Measurements from ENCODE around the gene SLIT3.

SLIT3 gene

GRCh38 chr5:169084775-169085174, 216.2 kb downstream of the SLIT3 start:
- no peak overlapping the region for H3K27ac ChIP-seq (ENCODE audit: low read depth, low read length)

DNA sequence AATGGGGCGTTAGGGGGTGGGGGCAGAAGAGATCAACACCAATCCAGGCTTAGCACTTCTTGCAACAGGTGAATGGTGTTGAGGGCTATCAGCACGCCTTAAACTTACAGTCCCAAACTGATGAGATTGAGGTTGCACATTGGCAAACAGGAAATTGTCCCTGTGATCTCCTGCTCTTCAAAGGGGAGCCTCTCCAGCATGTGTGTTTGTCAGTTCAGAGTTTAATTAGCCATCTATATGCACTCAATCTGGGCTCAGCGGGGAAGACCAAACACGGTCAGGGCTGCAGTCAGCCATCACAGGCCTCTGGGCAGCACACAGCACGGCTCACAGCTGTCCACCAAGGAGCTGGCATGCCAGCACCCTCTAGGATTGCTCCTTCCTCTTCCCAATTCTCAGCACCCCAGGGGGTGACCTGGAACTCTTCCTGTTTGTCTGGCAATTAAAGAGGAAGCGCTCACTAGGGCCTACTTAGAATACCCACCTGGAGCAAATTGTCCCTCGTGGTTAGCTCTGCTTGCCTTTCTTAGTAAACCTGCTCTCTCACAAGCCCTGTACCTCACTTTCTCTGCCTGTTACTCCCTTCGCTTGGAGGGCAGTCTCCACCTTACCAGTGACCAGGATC, 217.4 kb downstream of the SLIT3 start:
- no peaks in the 10 kb centered on the region for H3K9me2 ChIP-seq (replicated peaks; ENCODE audit: insufficient read depth, low read length)
- H3K36me3 ChIP-seq (ENCODE audit: low read length), result no peaks in the 10 kb centered on the region
- no peaks in the 10 kb centered on the region for H3K27me3 ChIP-seq (ENCODE audit: low read length)
- no peak overlapping the region for H3K4me2 ChIP-seq (ENCODE audit: low read depth, low read length, poor library complexity, severe bottlenecking)
- no peaks in the 10 kb centered on the region for H3K79me2 ChIP-seq (ENCODE audit: insufficient read depth, low read length)
- no peak overlapping the region for H3K4me3 ChIP-seq (ENCODE audit: insufficient read depth, low read length, poor library complexity, severe bottlenecking)
- no peak overlapping the region for H2AFZ ChIP-seq (ENCODE audit: low read depth, low read length, severe bottlenecking)
- no peaks in the 10 kb centered on the region for H3K9me3 ChIP-seq (ENCODE audit: insufficient read depth, low read length)
- TF ChIP-seq EZH2phosphoT487 (conservative IDR thresholded peaks at IDR 0.05; ENCODE audit: low read length), result no peak
- TF ChIP-seq CTCF (IDR thresholded peaks at IDR 0.05; ENCODE audit: insufficient read depth, low read length, poor library complexity, severe bottlenecking), result no peak
- H3F3A ChIP-seq (ENCODE audit: insufficient read depth), result no peaks in the 10 kb centered on the region
- no peak overlapping the region for H3K9ac ChIP-seq (ENCODE audit: low read length)
- H4K20me1 ChIP-seq (ENCODE audit: low read depth, low read length), result no peaks in the 10 kb centered on the region
- H3K27ac ChIP-seq (ENCODE audit: low read depth, low read length), result no peak overlapping the region

More at GRCh38 chr5:169084775-169085174, 216.2 kb downstream of the SLIT3 start:
- Histone ChIP-seq H3K9me3 (ENCODE audit: insufficient read depth, low read length) (no peaks in the 10 kb centered on the region), H3K79me2 (ENCODE audit: insufficient read depth, low read length) (no peaks in the 10 kb centered on the region), H3K4me3 (ENCODE audit: insufficient read depth, low read length, poor library complexity, severe bottlenecking) (no peak overlapping the region), H3K27me3 (ENCODE audit: low read length) (no peaks in the 10 kb centered on the region), H3K9ac (ENCODE audit: low read length) (no peak overlapping the region), H4K20me1 (ENCODE audit: low read depth, low read length) (no peaks in the 10 kb centered on the region), H3K36me3 (ENCODE audit: low read length) (no peaks in the 10 kb centered on the region), H3K4me2 (ENCODE audit: low read depth, low read length, poor library complexity, severe bottlenecking) (no peak overlapping the region), H3F3A (ENCODE audit: insufficient read depth) (no peaks in the 10 kb centered on the region), H3K9me2 (replicated peaks; ENCODE audit: insufficient read depth, low read length) (no peaks in the 10 kb centered on the region), H2AFZ (ENCODE audit: low read depth, low read length, severe bottlenecking) (no peak overlapping the region)
- TF ChIP-seq CTCF (IDR thresholded peaks at IDR 0.05; ENCODE audit: insufficient read depth, low read length, poor library complexity, severe bottlenecking) (no peak), EZH2phosphoT487 (conservative IDR thresholded peaks at IDR 0.05; ENCODE audit: low read length) (no peak)

GRCh38 chr5:169081000-169081724, 219.8 kb downstream of the SLIT3 start:
- Histone ChIP-seq H3K9ac (ENCODE audit: low read length) (no peak overlapping the region), H3K27me3 (ENCODE audit: low read length) (no peaks in the 10 kb centered on the region), H3K9me3 (ENCODE audit: insufficient read depth, low read length) (no peaks in the 10 kb centered on the region), H3K36me3 (ENCODE audit: low read length) (no peaks in the 10 kb centered on the region), H3K4me2 (ENCODE audit: low read depth, low read length, poor library complexity, severe bottlenecking) (no peak overlapping the region), H3K27ac (ENCODE audit: low read depth, low read length) (no peak overlapping the region), H3F3A (ENCODE audit: insufficient read depth) (no peaks in the 10 kb centered on the region), H4K20me1 (ENCODE audit: low read depth, low read length) (no peaks in the 10 kb centered on the region), H3K79me2 (ENCODE audit: insufficient read depth, low read length) (no peaks in the 10 kb centered on the region), H2AFZ (ENCODE audit: low read depth, low read length, severe bottlenecking) (no peak overlapping the region), H3K4me3 (ENCODE audit: insufficient read depth, low read length, poor library complexity, severe bottlenecking) (no peak overlapping the region), H3K9me2 (replicated peaks; ENCODE audit: insufficient read depth, low read length) (no peaks in the 10 kb centered on the region)
- TF ChIP-seq CTCF (IDR thresholded peaks at IDR 0.05; ENCODE audit: insufficient read depth, low read length, poor library complexity, severe bottlenecking) (no peak), EZH2phosphoT487 (conservative IDR thresholded peaks at IDR 0.05; ENCODE audit: low read length) (no peak)

Data from SU-DHL-6 (cell line).